H1 (cell line): ENCODE data around the gene CRYBA4. TPM values are rescaled to one million over a fixed set of nuclear protein-coding genes. Genes with fewer than 3 reads are reported as not detected.

Experiments
- ASH2L ChIP-seq: fragments of 200-600, 300-600 bp; sonication (generic); IDR thresholded peaks from one replicate; pipeline ENCODE4 v1.7.1; 2017; ENCODE audit warnings: low read length
- CBX8 ChIP-seq: fragments of 300-800, 300-1000 bp; sonication (generic); IDR thresholded peaks from 2 replicates; pipeline ENCODE4 v1.7.1; 2016; ENCODE audit warnings: low read depth, low read length, borderline replicate concordance
- CHD1 ChIP-seq: IDR thresholded peaks from 2 replicates; pipeline ENCODE4 v1.6.1; 2012; ENCODE audit warnings: low read depth, low read length, improper control_type of control experiment
- GTF2F1 ChIP-seq: IDR thresholded peaks from 2 replicates; pipeline ENCODE4 v1.6.1; 2012; ENCODE audit warnings: low read depth, low read length, improper control_type of control experiment, borderline replicate concordance
- PHF8 ChIP-seq: fragments of 200-600 bp; sonication (generic); conservative IDR thresholded peaks from 2 replicates; pipeline ENCODE4 v1.7.1; 2012; ENCODE audit warnings: low read depth, mild to moderate bottlenecking, inconsistent platforms, low read length, moderate library complexity
- RXRA ChIP-seq: IDR thresholded peaks from 2 replicates; pipeline ENCODE4 v1.6.1; 2011; ENCODE audit warnings: low read depth, mild to moderate bottlenecking, low read length, moderate library complexity; ENCODE audit not compliant: insufficient read depth
- polyA plus RNA-seq, 7 experiments: library from polyadenylated mRNA; depleted of rRNA in 3 of 7; stranded (reverse) in 5 of 7; unstranded in 2 of 7; fragments of >200 nt in 5 of 7; fragments of 200-250 nt in 2 of 7; gene quantifications; 1 replicate in 5 of 7; 2 replicates in 1 of 7; 4 replicates in 1 of 7; pipeline versions ENCODE4 v1.2.1 to v1.2.3, GENCODE V29; 2011 to 2013; ENCODE audit warnings: missing spikeins in 2 of 7, mixed read lengths in 2 of 7
- total RNA-seq: library from RNA; stranded (reverse); fragmentation: NEBNext Ultra II Directional; extraction: Animal tissue kit (Norgen Biotek cat#: 25700); gene quantifications from 2 replicates; pipeline ENCODE4 v1.2.1, GENCODE V29; 2021

Gene CRYBA4
- total and polyA plus RNA-seq, 2 of the 8 experiments (the other 6 are each of a cell fraction or from before 2014, with no cell fraction given), result 0.67 to 3.1 TPM

- TF ChIP-seq PHF8 (no peak), CHD1 (no peak), RXRA (no peak), GTF2F1 (no peak), ASH2L (no peak), CBX8 (no peak)
These were observed 11.4 kb upstream of the CRYBA4 start (continued) for GRCh38 chr22:26610072-26610958.
